Measurements from ENCODE around the gene HSCB. TPM values are rescaled to one million over a fixed set of nuclear protein-coding genes. Genes with fewer than 3 reads are reported as not detected.
"Not testable (repeated sequence)": the region's sequence is repeated elsewhere in the genome, so short reads cannot be mapped to it uniquely, and the experiment has no call there.

Gene HSCB
- total RNA-seq, 1 experiment from 2014 or later, result 48.2 TPM

DNA sequence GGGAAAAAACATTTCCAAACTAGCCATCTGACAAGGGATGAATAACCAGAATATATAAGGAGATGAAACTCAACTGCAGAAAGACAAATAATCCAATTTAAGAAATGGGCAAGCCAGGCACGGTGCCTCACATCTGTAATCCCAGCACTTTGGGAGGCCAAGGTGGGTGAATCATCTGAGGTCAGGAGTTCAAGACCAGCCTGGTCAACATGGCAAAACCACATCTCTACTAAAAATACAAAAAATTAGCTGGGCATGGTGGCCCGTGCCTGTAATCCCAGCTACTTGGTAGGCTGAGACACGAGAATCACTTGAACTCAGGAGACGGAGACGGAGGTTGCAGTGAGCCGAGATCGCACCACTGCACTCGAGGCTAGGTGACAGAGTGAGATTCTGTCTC is 3.0 kb upstream of the HSCB start:
- not testable (repeated sequence) for DNase-seq (ENCODE audit: low read depth)

DNA sequence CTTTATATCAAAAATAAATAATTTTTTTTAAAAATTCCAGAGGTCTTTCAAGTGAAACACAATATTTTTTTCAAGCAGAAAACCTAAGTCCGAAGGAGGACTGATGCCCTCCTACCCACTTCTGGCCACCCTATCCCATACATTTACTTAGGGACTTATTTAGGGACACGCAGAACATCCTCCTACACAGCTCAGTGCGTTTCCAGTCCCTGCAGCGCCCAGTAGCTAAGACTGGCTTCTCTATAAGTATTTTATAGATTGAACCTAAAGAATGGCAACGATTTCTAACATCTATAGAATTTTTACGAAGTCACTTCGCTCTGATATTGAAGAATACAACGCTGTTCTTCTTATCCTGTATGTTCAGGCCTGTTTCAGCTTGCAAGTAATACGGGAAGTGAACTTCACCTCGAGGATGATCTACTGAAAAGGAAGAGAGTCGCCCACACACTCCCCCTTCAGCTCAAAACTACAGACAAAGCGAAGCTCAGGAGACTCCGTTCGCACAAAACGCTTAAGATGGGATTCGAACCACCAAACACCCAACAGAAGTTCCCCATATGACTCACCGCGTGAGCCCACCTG is 547 bp upstream of the HSCB start:
- DNase-seq (ENCODE audit: low read depth), result no peak

DNA sequence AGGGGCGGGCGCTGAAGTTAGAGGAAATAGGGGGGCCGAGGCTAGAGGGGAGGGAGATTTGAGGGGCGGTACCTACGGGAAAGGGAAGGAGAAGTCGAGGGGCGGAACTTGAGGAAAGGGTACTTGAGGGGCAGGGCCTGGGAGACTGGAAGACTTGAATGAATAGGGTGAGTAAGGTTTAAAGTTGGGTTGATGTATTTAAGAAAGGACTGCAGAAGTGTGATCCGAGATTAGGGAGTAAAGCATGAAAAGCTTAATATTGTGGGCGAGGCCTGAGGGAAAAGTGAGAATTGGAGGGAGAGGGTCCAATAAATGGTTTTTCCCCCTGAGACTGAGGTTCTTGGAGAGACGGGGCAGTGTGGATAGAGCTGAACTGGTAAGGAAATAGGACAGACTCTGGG is 723 bp downstream of the HSCB start:
- DNase-seq (ENCODE audit: low read depth), result no peak

DNA sequence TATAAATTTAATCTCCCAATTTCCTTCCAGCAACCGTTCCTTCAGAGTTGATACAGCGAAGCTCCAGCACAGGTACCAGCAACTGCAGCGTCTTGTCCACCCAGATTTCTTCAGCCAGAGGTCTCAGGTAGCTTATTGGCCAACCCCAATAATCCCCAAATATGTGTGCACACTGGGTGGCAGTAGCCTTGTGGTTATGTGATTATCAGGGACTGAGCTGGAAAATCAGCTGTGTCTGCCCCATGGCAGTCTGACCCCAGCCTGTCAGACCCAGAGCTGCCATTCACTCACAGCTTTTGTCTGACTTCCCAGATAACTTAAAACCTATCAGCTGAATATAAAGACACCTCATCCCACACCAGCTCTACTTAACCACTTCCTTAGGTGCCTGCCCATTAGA is 2.0 kb downstream of the HSCB start:
- DNase-seq (ENCODE audit: low read depth), result no peak

DNA sequence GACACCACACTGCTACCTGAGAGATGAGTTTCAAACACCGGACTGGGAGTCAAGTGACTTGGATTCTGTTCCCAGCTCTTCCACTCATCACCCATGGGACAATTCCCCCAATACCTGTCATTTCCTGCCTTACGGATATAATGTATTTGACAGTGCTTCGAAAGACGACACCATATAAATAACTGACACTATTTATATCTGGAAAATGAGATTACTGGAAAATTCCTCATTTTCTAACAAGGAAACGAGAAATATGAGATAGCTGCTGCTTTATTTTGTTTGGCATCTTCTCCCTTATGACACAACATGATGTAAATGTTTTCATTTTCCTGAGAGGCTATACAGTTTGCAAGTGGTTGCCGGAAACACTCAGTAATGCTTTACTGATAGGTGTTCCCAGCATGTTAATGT is 8.6 kb downstream of the HSCB start:
- DNase-seq (ENCODE audit: low read depth), result peak; percentile 73

DNA sequence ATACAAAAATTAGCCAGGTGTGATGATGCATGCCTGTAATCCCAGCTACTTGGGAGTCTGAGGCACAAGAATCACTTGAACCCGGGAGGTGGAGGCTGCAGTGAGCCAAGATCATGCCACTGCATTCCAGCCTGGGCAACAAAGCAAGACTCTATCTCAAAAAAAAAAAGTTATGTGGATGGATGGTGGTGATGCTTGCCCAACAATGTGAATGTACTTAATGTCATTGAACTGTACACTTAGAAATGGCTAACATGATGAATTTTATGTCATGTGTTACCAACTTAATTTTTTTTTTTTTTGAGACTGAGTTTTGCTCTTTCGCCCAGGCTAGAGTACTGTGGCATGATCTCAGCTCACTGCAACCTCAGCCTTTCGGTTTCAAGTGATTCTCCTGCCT is 12.7 kb downstream of the HSCB start:
- DNase-seq (ENCODE audit: low read depth), result not testable (repeated sequence)

DNA sequence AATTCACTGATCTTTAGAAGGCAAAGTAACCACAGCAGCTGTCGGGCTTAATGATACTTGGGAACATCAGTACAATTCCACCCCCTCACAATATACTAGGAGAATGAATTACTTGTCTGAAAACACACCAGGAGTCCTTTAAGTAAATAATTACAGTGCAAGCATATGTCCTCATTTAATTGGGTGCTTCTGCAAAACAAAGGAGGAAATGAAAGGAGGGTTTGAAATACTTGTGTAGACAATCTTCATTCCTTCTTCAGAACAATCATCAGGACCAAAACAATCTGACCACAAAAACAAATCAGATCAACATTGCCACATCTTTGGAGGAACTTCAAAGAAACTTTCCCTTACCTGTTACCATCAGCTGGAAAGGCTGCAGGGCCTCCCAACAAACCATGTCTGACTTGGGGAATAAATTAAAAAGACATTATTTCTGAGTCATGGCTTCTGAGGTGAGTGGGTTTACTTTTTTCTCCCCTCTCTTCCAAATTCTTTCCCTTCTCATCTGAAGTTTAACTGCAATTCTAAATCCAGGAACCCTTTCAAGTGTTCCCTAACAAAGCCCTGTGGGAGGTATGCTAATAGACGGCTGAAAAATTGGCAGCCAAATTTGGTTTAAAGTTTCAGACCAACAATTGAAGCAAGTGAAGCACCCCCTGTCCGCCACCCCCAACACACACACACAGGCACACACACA is 18.2 kb downstream of the HSCB start:
- DNase-seq (ENCODE audit: low read depth), result no peak

DNA sequence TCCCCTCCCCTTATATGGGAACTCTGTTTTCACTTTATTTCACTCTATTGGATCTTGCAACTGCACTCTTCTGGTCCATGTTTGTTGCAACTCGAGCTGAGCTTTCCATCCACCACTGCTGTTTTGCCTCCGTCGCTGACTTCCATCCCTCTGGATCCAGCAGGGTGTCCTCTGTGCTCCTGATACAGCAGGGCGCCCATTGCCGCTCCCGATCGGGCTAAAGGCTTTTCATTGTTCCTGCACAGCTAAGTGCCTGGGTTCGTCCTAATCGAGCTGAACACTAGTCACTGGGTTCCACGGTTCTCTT is 19.6 kb downstream of the HSCB start:
- DNase-seq (ENCODE audit: low read depth), result no peak

DNA sequence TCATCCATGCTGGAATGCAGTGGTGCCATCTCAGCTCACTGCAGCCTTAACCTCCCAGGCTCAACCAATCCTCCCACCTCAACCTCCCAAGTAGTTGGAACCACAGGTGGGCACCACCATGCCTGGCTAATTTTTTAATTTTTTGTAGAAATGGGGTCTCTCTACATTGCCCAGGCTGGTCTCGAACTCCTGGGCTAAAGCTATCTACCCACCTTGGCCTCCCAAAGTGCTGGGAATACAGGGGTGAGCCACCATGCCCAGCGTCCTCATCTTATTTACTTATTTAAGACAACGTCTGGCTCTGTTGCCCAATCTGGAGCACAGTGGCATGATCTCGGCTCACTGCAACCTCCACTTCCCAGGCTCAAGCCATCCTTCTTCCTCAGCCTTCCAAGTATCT is 20.2 kb downstream of the HSCB start:
- not testable (repeated sequence) for DNase-seq (ENCODE audit: low read depth)

DNA sequence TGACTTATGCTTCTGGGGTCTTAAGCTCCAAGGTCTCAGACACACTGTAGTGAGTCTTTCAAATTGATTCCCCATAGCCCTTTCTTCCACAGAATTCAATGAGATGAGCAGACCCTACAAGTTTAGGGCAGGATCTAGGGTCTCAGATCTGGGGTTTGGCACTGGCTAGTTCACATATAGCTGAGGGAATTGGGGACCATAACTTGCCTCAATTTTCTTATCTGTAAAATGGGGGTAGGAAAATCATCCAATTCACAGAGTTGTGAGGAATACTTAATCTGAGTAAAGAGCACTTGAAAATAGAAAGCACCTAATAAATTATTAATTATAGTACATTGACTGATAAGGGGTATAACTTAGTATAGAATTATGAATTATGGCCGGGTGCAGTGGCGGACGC is 24.8 kb downstream of the HSCB start:
- DNase-seq (ENCODE audit: low read depth), result no peak

DNA sequence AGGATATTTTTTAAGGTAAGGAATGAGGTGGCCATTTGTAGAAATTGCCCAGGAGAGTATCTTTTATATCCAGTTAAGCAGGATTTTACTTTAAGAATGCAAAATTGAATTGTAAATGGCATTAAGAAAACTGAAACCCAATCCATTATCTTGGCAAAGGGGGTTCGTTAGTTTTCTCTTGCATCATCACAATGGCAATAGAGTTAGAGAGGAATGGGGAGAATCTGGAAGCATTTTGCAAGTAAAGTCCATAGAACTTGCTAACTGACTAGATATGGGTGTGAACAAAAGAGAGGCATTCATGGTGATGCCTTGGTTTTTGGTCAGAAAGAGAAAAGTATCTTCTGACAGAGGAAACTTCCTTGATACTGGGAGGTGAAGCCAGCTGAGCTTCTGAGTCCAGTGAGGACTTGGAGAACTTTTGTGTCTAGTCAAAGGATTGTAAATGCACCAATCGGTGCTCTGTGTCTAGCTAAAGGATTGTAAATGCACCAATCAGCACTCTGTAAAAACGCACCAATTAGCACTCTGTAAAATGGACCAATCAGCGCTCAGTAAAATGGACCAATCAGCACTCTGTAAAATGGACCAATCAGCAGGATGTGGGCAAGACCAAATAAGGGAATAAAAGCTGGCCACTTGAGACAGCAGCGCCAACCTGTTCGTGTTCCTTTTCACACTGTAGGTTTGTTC is 27.0 kb downstream of the HSCB start:
- DNase-seq (ENCODE audit: low read depth), result no peak

DNA sequence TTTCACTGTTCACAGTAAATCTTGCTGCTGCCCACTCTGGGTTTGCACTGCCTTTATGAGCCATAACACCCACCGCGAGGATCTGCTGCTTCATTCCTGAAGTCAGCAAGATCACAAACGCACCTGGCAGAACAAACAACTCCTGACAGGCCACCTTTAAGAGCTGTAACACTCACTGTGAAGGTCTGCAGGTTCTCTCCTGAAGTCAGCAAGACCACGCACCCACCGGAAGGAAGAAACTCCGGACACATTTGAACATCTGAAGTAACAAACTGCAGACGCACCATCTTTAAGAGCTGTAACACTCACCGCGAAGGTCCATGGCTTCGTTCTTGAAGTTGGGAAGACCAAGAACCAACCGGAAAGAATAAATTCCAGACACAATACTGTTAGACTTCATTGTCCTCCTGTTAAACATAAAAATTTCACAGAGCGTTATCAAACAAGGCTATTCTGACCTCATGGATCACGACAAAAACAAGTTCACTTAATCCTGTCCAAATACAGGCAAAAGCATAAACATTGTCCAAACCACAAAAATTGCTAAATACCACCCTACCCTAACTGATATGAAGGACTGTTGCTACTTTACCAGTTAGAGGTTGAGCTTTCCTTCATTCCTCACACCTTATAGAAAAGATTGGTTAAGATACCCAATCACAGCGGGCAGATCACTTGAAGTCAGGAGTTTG is 27.7 kb downstream of the HSCB start:
- no peak for DNase-seq (ENCODE audit: low read depth)

DNA sequence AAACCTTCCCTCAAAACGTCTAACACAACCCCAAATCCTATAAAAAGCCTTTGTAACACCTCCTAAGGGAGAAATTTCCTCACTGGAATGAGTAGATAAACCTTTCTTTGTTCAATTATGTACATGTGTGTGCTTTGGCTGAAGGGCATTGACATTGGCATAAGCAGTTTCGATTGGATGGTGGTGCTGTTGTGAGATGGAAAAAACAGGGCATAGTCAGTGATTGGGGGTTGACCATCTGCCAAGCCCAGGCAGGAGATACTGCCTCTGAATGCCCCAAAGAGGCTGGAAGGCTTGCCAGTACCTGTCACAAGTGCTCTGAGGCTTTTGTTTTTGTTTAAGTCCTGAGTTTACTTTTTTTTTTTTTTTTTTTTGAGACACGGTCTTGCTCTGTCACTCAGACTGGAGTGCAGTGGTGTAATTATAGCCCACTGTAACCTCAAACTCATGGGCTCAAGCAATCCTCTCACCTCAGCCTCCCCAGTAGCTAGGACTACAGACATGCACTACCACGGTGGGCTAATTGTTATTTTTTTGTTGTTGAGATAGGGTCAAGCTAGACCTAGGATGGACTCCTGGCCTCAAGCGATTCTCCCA is 29.5 kb downstream of the HSCB start:
- DNase-seq (ENCODE audit: low read depth), result no peak

DNA sequence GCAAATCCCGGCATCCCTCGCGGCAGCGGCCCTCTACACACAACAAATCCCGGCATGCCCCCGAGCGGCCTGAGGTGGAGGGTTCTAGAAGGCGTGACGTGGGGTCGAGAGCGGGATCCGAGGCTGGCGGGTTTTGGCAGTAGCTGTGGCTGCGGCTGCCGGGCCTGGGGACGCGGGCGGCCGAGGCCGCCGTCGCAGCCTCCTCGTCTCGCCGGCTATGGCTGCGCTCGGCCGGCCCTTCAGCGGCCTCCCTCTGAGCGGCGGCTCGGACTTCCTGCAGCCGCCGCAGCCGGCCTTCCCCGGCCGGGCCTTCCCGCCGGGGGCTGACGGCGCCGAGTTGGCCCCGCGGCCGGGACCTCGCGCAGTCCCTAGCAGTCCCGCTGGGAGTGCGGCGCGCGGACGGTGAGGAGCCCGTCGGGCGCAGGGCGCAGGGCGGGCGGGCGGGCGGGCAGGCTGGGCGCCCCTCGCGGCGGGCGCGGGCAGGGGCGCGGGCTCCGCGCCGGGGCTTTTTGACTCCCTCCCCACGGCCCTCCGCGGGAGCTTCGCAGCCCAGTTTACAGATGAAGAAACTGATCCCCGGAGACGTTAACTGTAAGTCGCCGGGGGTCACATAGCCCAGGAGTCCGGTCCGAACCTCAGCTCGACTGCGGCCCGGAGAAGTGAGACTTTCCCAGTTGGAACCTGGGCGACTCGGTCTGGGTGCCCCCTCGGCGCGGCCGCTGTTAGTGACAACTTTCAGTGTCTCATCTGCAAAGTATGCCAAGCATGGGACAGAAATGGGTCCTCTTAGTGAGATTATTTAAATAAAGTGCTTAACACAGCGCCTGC is 31.0 kb downstream of the HSCB start, which contains the start of gene CCDC117:
Gene CCDC117, plus strand, starts transcription at position 63 of the 828 bp plus-strand sequence. Its CDS starts 155 bp downstream, at position 218.
- peak; percentile 94 for DNase-seq (ENCODE audit: low read depth)

DNA sequence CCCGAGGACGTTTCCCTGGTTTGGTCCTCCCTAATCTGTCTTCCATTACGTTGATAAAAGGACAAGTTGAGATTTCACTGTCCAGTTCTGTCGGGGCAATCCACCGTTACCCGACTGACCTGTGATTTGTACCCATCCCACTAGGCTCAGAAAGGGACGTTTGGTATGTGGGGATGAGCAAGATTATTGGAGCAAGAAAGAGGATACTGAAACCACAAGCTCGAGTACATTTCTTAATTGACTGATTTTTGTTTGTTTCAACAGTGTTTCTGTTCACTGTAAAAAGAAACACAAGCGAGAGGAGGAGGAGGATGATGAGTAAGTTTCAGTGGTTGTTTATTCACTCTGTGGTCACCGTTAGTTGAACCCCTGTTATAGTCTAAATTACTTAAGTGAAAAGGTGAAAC is 31.6 kb downstream of the HSCB start:
- DNase-seq (ENCODE audit: low read depth), result no peak

DNA sequence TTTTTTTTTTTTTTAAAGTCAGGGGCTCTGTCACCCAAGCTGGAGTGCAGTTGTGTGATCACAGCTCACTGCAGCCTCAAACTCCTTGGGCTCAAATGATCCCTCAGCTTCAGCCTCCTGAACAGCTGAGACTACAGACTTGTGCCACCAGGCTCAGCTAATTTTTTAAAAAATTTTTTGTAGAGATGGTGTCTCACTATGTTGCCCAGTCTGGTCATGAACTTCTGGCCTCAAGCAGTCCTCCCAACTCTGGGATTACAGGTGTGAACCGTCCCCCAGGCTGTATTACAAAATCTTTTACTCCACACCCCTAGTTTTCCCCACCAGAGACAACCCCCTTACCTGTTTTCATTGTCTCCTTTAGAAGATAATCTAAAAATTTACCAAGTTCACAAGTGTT is 32.5 kb downstream of the HSCB start:
- no peak for DNase-seq (ENCODE audit: low read depth)

DNA sequence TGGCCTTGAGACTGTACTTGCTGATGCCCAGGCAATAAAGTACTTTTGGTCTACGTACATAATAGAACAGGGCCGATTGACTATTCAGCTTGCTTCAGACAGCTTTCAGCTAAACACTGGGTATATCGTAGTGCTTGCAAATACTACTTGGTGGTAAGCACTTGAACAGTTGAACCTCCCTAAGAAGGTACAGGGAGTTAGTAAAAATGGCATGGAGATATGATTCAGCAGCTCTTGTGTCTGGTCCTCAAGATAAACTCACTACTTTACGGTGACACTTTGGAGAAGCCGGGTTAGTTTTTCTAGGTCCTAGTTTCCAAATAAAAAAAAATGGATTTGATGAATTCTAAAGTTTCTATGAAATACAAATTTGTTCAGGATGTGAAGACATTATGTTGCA is 38.0 kb downstream of the HSCB start:
- no peak for DNase-seq (ENCODE audit: low read depth)

DNA sequence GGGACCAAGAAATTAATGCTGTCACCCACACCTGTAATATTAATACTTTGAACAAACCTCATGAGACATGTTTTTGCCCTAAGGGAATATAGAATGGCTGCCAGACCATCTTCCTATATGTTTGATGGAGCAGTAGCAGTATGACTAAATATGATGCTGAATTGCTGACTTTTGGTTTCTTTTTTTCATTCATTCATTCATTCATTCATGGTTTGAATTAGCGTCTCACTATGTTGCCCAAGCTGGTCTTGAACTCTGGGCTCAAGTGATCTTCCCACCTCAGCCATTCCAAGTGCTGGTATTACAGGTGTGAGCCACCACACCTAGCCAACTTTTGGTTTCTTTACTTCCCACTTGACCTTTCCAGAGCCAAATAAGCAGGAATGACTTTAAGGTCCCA is 38.5 kb downstream of the HSCB start:
- DNase-seq (ENCODE audit: low read depth), result no peak

DNA sequence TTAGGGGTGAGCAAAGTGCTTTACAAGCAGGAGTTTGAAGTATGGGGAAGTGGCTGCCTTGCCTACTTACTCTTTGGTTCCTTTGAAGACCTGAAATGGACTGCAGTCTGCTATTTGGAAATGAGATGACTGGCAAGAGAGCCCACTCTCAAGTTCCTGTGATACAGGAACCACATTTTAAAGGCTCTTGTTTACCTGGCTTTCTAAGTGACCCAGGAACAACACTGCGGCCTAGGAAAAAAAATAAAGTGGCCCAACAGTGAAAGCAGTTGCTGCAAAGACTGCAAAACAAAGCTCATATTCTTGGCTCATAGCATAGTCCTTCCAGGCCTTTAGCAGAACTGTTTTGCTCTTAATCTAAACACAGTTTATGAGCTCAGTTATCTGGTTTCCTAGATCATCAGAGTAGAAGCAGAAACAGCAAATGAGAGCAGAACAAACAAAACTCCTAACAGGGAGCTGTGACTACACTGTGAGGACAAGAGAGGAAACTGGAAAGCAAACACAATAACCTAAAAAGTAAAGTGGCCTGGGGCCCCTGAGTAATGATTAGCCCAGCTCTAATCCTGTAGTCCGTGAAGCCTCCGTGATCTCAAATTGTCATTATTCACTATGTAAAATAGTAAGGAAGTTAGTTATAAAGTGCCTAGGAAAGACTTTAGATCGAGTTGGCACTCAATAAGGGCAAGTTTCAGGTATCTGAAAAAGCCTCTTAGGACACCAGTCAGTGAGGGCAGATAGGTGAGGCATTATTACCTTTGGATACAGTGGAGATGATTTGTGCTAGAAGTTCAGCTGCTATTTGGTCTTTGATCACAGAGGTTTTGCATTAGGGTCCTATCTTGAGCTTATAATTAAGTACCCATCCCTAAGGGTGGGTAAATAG is 42.2 kb downstream of the HSCB start:
- no peak for DNase-seq (ENCODE audit: low read depth)

DNA sequence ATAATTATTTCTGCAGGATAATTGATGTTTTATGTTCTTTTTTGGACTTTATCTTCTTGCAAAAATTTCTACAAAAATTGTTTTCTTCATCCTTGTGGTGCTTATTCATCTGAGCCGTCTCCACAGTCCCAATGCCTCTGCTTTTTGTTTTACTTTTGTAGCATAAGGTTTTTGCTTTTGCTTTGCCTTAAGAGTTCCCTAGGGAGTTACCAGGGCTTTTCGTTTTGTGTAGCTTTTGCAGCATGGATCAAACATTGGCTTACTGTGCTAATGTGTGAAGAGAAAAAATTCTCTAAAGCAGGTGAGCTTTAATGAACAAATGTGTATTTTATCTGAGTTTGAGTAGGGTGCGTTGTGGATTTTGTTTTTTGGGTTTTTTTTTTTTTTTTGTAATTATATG is 46.8 kb downstream of the HSCB start:
- no peak for DNase-seq (ENCODE audit: low read depth)

Measured in Daoy (cell line).